Mesendoderm (in vitro differentiated cells): ENCODE data around the gene MARCKSL1.

Experiments
- DNase-seq: peaks from one replicate; pipeline ENCODE4 v3.0.0; 2013
- H2AK5ac ChIP-seq: 2 replicates; pipeline ENCODE4 v1.6.1; 2013; ENCODE audit warnings: low read length, inconsistent platforms
- H2BK120ac ChIP-seq: 2 replicates; pipeline ENCODE4 v1.6.1; 2013; ENCODE audit warnings: low read depth, mild to moderate bottlenecking, low read length, moderate library complexity, mixed read lengths
- H2BK15ac ChIP-seq: replicated peaks from 2 replicates; pipeline ENCODE4 v1.6.1; 2013; ENCODE audit warnings: low read depth, mild to moderate bottlenecking, moderate library complexity
- H2BK5ac ChIP-seq: 2 replicates; pipeline ENCODE4 v1.6.1; 2013; ENCODE audit warnings: low read length, inconsistent platforms
- H3K18ac ChIP-seq: 2 replicates; pipeline ENCODE4 v1.6.1; 2013; ENCODE audit warnings: mild to moderate bottlenecking, low read length, mixed read lengths
- H3K23ac ChIP-seq: one replicate; pipeline ENCODE4 v1.6.1; 2013; ENCODE audit warnings: low read length
- H3K27ac ChIP-seq: 2 replicates; pipeline ENCODE4 v1.5.1; 2013; ENCODE audit warnings: low read depth, mild to moderate bottlenecking, inconsistent platforms, low read length, moderate library complexity
- H3K27me3 ChIP-seq: 2 replicates; pipeline ENCODE4 v1.6.1; 2013; ENCODE audit warnings: low read length, control low read depth, mild to moderate bottlenecking, inconsistent platforms; ENCODE audit not compliant: insufficient read depth, poor library complexity
- H3K36me3 ChIP-seq: 2 replicates; pipeline ENCODE4 v1.6.1; 2013; ENCODE audit warnings: low read length, inconsistent platforms; ENCODE audit not compliant: control insufficient read depth, insufficient read depth
- H3K4ac ChIP-seq: one replicate; pipeline ENCODE4 v1.6.1; 2013; ENCODE audit warnings: low read depth, mild to moderate bottlenecking, low read length, moderate library complexity
- H3K4me1 ChIP-seq: 2 replicates; pipeline ENCODE4 v1.6.1; 2013; ENCODE audit warnings: low read depth, low read length, inconsistent platforms; ENCODE audit not compliant: control insufficient read depth
- H3K4me2 ChIP-seq: 2 replicates; pipeline ENCODE4 v1.6.1; 2013; ENCODE audit warnings: low read length
- H3K4me3 ChIP-seq: 2 replicates; pipeline ENCODE4 v1.5.1; 2013; ENCODE audit warnings: mild to moderate bottlenecking, low read length
- H3K56ac ChIP-seq: one replicate; pipeline ENCODE4 v1.6.1; 2013; ENCODE audit warnings: low read length
- H3K79me1 ChIP-seq: 2 replicates; pipeline ENCODE4 v1.6.1; 2013; ENCODE audit warnings: low read length, inconsistent platforms
- H3K79me2 ChIP-seq: 2 replicates; pipeline ENCODE4 v1.6.1; 2013; ENCODE audit warnings: mild to moderate bottlenecking, low read length; ENCODE audit not compliant: control insufficient read depth, insufficient read depth
- H3K9ac ChIP-seq: 2 replicates; pipeline ENCODE4 v1.6.1; 2013; ENCODE audit warnings: low read length, inconsistent platforms
- H4K5ac ChIP-seq: one replicate; pipeline ENCODE4 v1.6.1; 2013; ENCODE audit warnings: low read length
- H4K8ac ChIP-seq: one replicate; pipeline ENCODE4 v1.6.1; 2013; ENCODE audit warnings: low read depth, mild to moderate bottlenecking, control low read depth, low read length, moderate library complexity
- WGBS: extraction: QIAGEN DNeasy Blood & Tissue Kit; methylation state at CpG from one replicate; pipeline ENCODE4 v1.1.7; 2013; ENCODE audit warnings: low lambda C conversion rate, missing lambda C conversion rate; ENCODE audit not compliant: insufficient coverage; ENCODE audit errors: extremely low coverage; 5-methylcytosine and 5-hydroxymethylcytosine counted together

Gene MARCKSL1

GRCh38 chr1:32345289-32345827 lies 9.3 kb upstream of the MARCKSL1 start:
- H3K56ac ChIP-seq, result no peak overlapping the region
- no peak overlapping the region for H3K4me3 ChIP-seq
- no peak overlapping the region for H3K18ac ChIP-seq
- H2BK120ac ChIP-seq, result no peak overlapping the region
- no peak overlapping the region for H3K9ac ChIP-seq
- no peak overlapping the region for H2BK15ac ChIP-seq
- DNase-seq, result no peak
- H3K4ac ChIP-seq, result no peak overlapping the region
- no peak overlapping the region for H3K4me2 ChIP-seq
- no peaks in the 10 kb centered on the region for H3K79me1 ChIP-seq
- no peak overlapping the region for H2AK5ac ChIP-seq
- H3K79me2 ChIP-seq, result no peaks in the 10 kb centered on the region
- H2BK5ac ChIP-seq, result no peak overlapping the region
- WGBS, result no CpG with 5 or more reads among the region's 8 CpGs
- no peak overlapping the region for H4K8ac ChIP-seq
- H3K23ac ChIP-seq, result no peak overlapping the region
- H3K27ac ChIP-seq, result no peak overlapping the region
- no peaks in the 10 kb centered on the region for H3K27me3 ChIP-seq
- no peak overlapping the region for H4K5ac ChIP-seq
- H3K36me3 ChIP-seq, result no peaks in the 10 kb centered on the region
- H3K4me1 ChIP-seq, result no peaks in the 10 kb centered on the region

- no peaks in the 10 kb centered on the region for H3K79me2 ChIP-seq
- no CpG with 5 or more reads among the region's 10 CpGs for WGBS
- H3K56ac ChIP-seq, result no peak overlapping the region
- no peak overlapping the region for H4K8ac ChIP-seq
- H3K79me1 ChIP-seq, result no peaks in the 10 kb centered on the region
- no peak overlapping the region for H2BK5ac ChIP-seq
- H3K4me2 ChIP-seq, result no peak overlapping the region
- H3K4me1 ChIP-seq, result no peaks in the 10 kb centered on the region
- H3K27me3 ChIP-seq, result no peaks in the 10 kb centered on the region
- H3K4ac ChIP-seq, result no peak overlapping the region
- H2BK15ac ChIP-seq, result no peak overlapping the region
- no peak overlapping the region for H2BK120ac ChIP-seq
- H3K27ac ChIP-seq, result no peak overlapping the region
- no peak overlapping the region for H3K9ac ChIP-seq
- H3K4me3 ChIP-seq, result no peak overlapping the region
- H3K23ac ChIP-seq, result no peak overlapping the region
- H3K36me3 ChIP-seq, result no peaks in the 10 kb centered on the region
- H3K18ac ChIP-seq, result no peak overlapping the region
- H4K5ac ChIP-seq, result no peak overlapping the region
- DNase-seq, result no peak
- H2AK5ac ChIP-seq, result no peak overlapping the region
Observed at GRCh38 chr1:32342704-32343103, 6.7 kb upstream of the MARCKSL1 start.

GRCh38 chr1:32341971-32342370 lies 5.9 kb upstream of the MARCKSL1 start:
- H3K4me1 ChIP-seq, result peaks cover 3% of the 10 kb centered on the region
- no peaks in the 10 kb centered on the region for H3K79me2 ChIP-seq
- no peak overlapping the region for H2BK5ac ChIP-seq
- no peak overlapping the region for H2BK120ac ChIP-seq
- H3K9ac ChIP-seq, result no peak overlapping the region
- no peak overlapping the region for H3K4ac ChIP-seq
- H2BK15ac ChIP-seq, result no peak overlapping the region
- H3K79me1 ChIP-seq, result no peaks in the 10 kb centered on the region
- H3K18ac ChIP-seq, result no peak overlapping the region
- H3K4me3 ChIP-seq, result no peak overlapping the region
- H3K23ac ChIP-seq, result no peak overlapping the region
- H3K27me3 ChIP-seq, result no peaks in the 10 kb centered on the region
- peak; percentile 34 for DNase-seq
- H3K56ac ChIP-seq, result no peak overlapping the region
- H4K8ac ChIP-seq, result no peak overlapping the region
- H2AK5ac ChIP-seq, result no peak overlapping the region
- no peak overlapping the region for H4K5ac ChIP-seq
- no CpG with 5 or more reads among the region's 5 CpGs for WGBS
- no peak overlapping the region for H3K27ac ChIP-seq
- H3K4me2 ChIP-seq, result no peak overlapping the region
- no peaks in the 10 kb centered on the region for H3K36me3 ChIP-seq

- no peaks in the 10 kb centered on the region for H3K79me1 ChIP-seq
- H3K56ac ChIP-seq, result no peak overlapping the region
- no peak overlapping the region for H3K4me3 ChIP-seq
- DNase-seq, result no peak
- no peaks in the 10 kb centered on the region for H3K79me2 ChIP-seq
- H3K4me1 ChIP-seq, result peaks cover 5% of the 10 kb centered on the region
- H3K23ac ChIP-seq, result no peak overlapping the region
- no peak overlapping the region for H4K5ac ChIP-seq
- no peaks in the 10 kb centered on the region for H3K36me3 ChIP-seq
- H2BK5ac ChIP-seq, result no peak overlapping the region
- no CpG with 5 or more reads among the region's 11 CpGs for WGBS
- H2AK5ac ChIP-seq, result no peak overlapping the region
- H3K4ac ChIP-seq, result no peak overlapping the region
- H4K8ac ChIP-seq, result no peak overlapping the region
- no peak overlapping the region for H2BK15ac ChIP-seq
- H3K4me2 ChIP-seq, result no peak overlapping the region
- no peak overlapping the region for H3K9ac ChIP-seq
- H3K27ac ChIP-seq, result no peak overlapping the region
- no peaks in the 10 kb centered on the region for H3K27me3 ChIP-seq
- no peak overlapping the region for H2BK120ac ChIP-seq
- no peak overlapping the region for H3K18ac ChIP-seq
Observed at GRCh38 chr1:32341186-32341757, 5.2 kb upstream of the MARCKSL1 start.

GRCh38 chr1:32339363-32339978 lies 3.4 kb upstream of the MARCKSL1 start:
- Histone ChIP-seq H3K4me1 (peaks cover 5% of the 10 kb centered on the region), H3K79me2 (peaks cover 13% of the 10 kb centered on the region), H3K4me2 (no peak overlapping the region), H3K27ac (no peak overlapping the region), H3K36me3 (no peaks in the 10 kb centered on the region), H3K4ac (no peak overlapping the region), H2AK5ac (no peak overlapping the region), H2BK5ac (no peak overlapping the region), H3K9ac (no peak overlapping the region), H4K8ac (no peak overlapping the region), H2BK15ac (no peak overlapping the region), H4K5ac (no peak overlapping the region), H3K27me3 (no peaks in the 10 kb centered on the region), H3K79me1 (peaks cover 2% of the 10 kb centered on the region), H3K4me3 (no peak overlapping the region), H3K56ac (no peak overlapping the region), H3K18ac (no peak overlapping the region), H3K23ac (peak overlapping the region; percentile 80), H2BK120ac (no peak overlapping the region)
- WGBS, result no CpG with 5 or more reads among the region's 5 CpGs
- no peak for DNase-seq
